ENCODE data around the gene ZMYND8.
"Not testable (repeated sequence)": the region's sequence is repeated elsewhere in the genome, so short reads cannot be mapped to it uniquely, and the experiment has no call there.

ZMYND8 gene

DNA sequence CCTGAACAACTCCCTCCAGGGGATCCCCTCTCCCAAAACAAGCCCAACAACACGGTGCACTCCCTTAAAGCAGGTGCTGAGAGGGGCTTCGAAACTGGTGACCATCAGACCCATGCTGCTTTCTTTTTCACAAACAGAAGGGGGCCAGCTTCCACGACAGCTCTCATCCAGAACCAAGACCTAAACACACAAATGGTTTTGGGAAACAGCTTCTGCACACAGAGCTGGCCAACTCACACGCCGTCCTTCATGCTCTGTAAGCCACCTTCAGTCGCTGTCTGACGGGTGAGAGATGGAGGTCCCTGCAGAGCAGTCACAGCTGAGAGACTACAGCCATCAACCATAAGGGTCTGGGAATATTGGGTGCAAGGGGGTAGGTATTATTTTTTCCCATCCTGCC is 76.3 kb downstream of the ZMYND8 start:
- TF ChIP-seq, protein P1, sequence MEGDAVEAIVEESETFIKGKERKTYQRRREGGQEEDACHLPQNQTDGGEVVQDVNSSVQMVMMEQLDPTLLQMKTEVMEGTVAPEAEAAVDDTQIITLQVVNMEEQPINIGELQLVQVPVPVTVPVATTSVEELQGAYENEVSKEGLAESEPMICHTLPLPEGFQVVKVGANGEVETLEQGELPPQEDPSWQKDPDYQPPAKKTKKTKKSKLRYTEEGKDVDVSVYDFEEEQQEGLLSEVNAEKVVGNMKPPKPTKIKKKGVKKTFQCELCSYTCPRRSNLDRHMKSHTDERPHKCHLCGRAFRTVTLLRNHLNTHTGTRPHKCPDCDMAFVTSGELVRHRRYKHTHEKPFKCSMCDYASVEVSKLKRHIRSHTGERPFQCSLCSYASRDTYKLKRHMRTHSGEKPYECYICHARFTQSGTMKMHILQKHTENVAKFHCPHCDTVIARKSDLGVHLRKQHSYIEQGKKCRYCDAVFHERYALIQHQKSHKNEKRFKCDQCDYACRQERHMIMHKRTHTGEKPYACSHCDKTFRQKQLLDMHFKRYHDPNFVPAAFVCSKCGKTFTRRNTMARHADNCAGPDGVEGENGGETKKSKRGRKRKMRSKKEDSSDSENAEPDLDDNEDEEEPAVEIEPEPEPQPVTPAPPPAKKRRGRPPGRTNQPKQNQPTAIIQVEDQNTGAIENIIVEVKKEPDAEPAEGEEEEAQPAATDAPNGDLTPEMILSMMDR (conservative IDR thresholded peaks at IDR 0.05; ENCODE audit: control insufficient read depth, insufficient read depth, low read depth, low read length), result no peak
- DNase-seq (ENCODE audit: low read depth), result no peak
- H3K4me3 ChIP-seq (ENCODE audit: control insufficient read depth, low read depth, low read length), result no peak overlapping the region

DNA sequence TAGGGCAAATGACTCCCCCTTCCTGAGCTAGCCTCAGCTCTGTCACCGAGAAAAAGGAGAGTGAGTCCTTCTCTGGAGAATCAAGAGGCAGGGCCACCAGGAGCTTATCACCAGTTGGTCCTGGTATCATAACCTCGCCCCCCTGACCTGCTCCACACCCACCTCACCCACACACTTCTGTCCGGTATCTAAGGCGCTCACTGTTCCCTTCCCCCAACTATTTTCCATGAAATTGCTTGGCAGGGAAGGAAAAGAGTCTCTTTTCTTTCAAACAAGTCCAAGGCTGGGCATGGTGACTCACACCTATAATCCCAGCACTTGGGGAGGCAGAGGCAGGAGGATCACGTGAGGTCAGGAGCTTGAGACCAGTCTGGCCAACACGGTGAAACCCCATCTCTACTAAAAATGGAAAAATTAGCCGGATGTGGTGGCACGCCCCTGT is 77.6 kb downstream of the ZMYND8 start:
- peak; percentile 61 for DNase-seq (ENCODE audit: low read depth)
- no peak overlapping the region for H3K4me3 ChIP-seq (ENCODE audit: control insufficient read depth, low read depth, low read length)
- TF ChIP-seq, protein P1 (conservative IDR thresholded peaks at IDR 0.05; ENCODE audit: control insufficient read depth, insufficient read depth, low read depth, low read length), result no peak

DNA sequence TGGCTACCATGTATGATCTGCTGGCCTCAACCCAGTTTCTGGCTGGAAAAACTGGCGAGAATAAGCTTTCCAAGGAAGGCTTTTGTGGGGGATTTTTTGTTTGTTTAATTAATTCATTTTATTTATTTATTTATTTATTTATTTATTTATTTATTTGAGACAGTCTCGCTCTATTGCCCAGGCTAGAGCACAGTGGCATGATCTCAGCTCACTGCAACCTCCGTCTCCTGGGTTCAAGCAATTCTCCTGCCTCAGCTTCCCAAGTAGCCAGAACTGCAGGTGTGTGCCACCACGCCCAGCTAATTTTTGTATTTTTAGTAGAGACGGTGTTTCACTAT is 79.0 kb downstream of the ZMYND8 start:
- DNase-seq (ENCODE audit: low read depth); H3K4me3 ChIP-seq (ENCODE audit: control insufficient read depth, low read depth, low read length): not testable (repeated sequence)

DNA sequence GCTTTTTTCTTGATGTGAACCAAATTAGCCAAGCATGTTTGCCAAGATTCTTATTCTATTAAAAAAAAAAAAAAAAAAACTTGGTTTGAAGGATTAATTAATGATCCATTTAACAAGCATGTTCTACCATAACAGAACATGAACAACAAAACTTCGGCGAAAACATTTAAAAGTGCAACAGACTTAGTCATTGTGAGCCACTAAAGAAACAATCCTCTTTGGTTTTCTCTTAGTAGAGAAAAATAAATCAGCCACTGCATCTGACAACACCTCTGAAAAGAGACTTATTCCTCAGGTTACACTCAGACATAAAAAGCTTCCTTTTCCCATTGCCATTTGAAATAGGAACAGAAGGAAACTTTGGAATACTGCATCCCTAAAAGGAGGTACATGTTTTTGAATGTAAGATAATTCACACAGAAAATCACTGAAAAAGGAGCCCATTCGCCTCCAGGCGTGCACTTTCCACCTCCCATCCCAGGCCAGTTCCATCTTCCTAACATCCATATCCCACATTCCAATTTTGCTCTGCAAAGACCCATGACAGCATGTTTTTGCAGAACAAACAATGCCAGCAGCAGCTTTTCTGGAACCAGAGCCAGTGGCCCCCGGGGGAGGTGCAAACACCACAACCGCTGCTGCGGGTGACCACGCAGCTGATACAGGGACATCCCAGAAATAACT is 79.5 kb downstream of the ZMYND8 start:
- peak; percentile 91 for DNase-seq (ENCODE audit: low read depth)
- no peak overlapping the region for H3K4me3 ChIP-seq (ENCODE audit: control insufficient read depth, low read depth, low read length)
- TF ChIP-seq, protein P1 (conservative IDR thresholded peaks at IDR 0.05; ENCODE audit: control insufficient read depth, insufficient read depth, low read depth, low read length), result no peak

DNA sequence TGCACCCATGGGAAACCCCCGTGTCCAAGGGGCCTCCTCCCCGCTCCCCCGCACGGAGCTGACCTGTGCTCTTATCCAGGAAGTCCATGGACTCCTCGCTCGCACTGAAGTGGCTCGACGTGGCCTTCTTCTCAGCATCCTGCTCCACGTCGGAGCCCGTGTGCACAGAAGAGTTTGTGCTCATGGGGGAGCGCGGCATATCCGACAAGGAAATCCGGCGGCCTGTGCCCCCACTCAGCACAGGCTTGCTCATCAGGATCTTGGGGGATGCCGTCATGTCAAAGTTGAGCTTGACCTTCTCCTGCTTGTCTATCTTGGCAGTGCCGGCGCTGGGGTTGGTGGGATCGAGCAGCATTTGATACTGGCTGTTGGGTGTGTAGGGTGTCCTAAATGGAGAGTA is 80.2 kb downstream of the ZMYND8 start:
- TF ChIP-seq, protein P1 (conservative IDR thresholded peaks at IDR 0.05; ENCODE audit: control insufficient read depth, insufficient read depth, low read depth, low read length), result no peak
- H3K4me3 ChIP-seq (ENCODE audit: control insufficient read depth, low read depth, low read length), result no peak overlapping the region
- DNase-seq (ENCODE audit: low read depth), result no peak

DNA sequence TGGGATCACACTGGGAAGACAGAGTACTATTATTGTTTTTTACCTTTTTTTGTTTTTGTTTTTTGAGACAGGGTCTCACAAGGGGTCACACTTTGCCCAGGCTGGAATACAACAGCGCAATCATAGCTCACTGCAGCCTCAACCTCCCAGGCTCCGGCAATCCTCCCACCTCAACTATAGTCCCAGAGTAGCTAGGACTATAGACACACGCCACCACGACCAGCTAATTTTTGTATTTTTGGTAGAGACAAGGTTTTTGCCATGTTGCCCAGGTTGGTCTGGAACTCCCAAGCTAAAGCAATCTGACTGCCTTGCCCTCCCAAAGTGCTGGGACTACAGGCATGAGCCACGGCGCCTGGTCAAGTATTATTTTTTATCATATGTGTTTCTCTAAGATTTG is 81.0 kb downstream of the ZMYND8 start:
- TF ChIP-seq, protein P1 (conservative IDR thresholded peaks at IDR 0.05; ENCODE audit: control insufficient read depth, insufficient read depth, low read depth, low read length), result no peak

DNA sequence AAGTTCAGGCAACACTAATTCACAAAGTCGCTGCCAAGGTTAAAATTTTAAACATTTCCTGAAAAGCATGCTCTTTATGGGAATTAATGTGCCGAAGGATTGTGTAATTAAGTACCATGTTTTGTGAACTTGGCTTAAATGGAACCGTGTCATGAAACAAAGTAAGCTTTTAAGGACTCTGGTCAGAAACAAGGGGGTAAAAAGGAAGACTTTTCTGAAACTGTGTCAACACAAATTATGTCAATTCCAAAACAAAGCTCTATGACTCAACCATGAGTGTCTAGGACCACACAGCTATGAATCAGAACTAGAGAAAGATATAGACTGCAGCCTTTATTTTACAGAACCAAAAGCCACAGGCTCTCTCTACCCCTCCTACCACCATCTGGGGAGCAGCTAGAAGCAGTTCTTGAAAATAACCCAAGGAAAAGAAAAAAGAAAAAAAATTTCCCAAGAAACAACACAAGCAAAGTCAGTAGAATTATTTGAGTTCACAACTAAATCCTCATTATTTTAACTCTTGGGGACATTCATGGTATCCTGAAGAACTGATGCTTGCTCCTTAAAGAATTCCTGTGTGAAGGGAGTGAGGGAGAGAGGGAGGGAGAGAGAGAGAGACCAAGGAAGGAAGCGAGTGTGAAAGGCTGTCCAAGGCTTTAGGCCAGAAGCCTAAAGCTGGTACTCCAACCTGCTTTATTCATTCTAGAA is 81.9 kb downstream of the ZMYND8 start:
- no peak overlapping the region for H3K4me3 ChIP-seq (ENCODE audit: control insufficient read depth, low read depth, low read length)
- DNase-seq (ENCODE audit: low read depth), result peak; percentile 98
- TF ChIP-seq, protein P1 (conservative IDR thresholded peaks at IDR 0.05; ENCODE audit: control insufficient read depth, insufficient read depth, low read depth, low read length), result no peak

More for the DNA sequence above, 81.0 kb downstream of the ZMYND8 start:
- DNase-seq (ENCODE audit: low read depth), result no peak
- no peak overlapping the region for H3K4me3 ChIP-seq (ENCODE audit: control insufficient read depth, low read depth, low read length)
